ENCODE results near the gene GNG3.
A peak's percentile ranks its signal among the peaks of the same experiment; 100 is the strongest.
"Not testable (repeated sequence)": the region's sequence is repeated elsewhere in the genome, so short reads cannot be mapped to it uniquely, and the experiment has no call there.

Gene GNG3

GRCh38 chr11:62688491-62688890 is 19.0 kb upstream of the GNG3 start:
- no peak for DNase-seq

DNA sequence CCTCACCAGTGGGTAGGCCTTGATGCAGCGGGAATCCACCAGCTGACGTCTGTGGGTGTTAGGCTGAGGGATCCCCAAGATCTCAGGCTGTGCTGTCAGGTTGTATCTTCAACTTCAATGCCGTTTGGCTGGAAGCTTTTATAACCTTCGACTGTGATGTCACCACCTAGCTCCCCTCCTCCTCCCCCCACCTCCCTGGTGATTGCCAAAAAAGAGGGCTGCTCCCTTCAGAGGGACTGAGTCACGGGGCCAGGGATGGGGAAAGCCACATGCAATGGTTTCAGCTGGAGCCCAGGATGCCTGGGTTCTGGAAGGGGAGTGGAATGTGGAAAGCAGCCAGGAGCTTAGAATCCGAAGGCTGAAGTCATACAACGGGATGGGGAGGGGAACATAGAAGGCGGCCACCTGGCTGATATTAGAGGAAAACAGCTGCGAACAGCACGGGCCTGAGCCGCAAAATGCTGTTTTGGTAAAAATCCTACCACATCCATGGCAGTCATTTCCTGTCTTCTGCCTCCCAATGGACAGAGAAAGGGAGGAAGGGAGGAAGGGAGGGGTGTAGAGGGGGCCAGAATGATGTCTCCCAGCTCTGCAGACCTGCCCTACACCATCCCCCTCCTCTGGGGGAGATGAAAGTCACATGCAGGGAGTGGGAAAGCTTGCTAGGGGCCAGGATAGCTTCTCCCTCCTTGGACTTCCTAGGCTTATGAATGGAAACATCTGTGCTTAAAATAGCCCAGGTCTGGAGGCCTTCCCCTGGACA is 17.9 kb upstream of the GNG3 start, which contains the start of gene LRRN4CL:
Gene LRRN4CL, minus strand, starts transcription at position 110 of the 763 bp plus-strand sequence. CDS start 1,022 bp downstream, outside the sequence.
- no peak for DNase-seq

DNA sequence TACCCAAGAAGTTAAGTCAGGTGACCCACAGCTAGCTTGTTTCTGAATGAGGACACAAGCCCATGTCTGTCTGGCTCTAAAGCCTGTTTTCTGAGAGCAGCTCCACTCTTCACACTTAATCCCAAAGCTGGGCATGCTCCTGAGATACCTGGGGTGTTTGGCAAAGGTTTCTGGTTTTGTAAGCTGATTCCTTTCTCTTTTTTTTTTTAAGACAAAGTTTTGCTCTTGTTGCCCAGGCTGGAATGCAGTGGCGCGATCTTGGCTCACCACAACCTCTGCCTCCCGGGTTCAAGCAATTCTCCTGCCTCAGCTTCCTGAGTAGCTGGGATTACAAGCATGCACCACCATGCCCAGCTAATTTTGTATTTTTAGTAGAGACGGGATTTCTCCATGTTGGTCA is 13.9 kb upstream of the GNG3 start:
- not testable (repeated sequence) for DNase-seq

- peak; percentile 67 for DNase-seq
These were observed 12.9 kb upstream of the GNG3 start for GRCh38 chr11:62694455-62695167.

GRCh38 chr11:62702246-62702645 is 5.2 kb upstream of the GNG3 start:
- no peak for DNase-seq

- not testable (repeated sequence) for DNase-seq
These were observed 3.6 kb upstream of the GNG3 start for GRCh38 chr11:62703921-62704320.

DNA sequence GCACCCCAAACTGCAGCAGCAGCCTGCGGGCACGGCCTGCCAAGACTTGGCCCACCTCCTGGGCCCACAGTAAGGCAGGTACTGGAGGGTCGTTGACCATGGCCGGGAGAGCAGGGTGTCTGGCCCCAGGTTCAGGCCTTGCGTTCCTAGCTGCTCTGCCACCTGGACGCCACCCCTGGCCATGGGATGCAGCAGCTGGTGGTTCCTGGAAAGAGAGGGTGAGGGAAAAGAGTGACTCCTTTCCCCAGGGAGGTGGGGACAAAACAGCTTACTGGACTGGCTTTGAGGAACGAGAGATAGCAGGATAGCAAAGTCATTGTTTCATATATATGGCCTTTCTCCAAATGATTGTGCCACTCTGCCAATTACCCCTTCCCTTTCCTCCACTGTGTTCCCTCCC is 2.1 kb upstream of the GNG3 start:
- no peak for DNase-seq

- peak; percentile 96 for DNase-seq
These were observed 1.3 kb upstream of the GNG3 start for GRCh38 chr11:62705880-62706849.

DNA sequence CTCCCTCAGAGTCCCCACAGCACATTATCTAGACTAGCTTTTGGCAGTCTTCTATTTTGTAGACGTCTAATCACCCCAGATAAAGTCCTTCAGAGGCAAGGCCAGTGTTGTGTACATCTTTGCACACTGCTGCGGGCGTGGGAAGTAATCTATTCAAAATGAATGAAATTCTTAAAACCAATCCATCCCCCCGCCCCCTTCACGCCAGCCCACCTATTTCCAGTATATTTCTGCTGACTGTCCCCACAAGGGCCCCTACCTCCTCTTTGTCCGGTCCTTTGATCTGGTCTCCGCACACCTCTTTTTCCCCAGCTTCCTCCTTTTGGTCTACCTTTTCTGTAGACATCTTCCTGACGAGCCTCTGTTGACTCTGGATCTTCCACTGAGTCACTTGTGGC is 627 bp upstream of the GNG3 start:
- DNase-seq = no peak

- DNase-seq = no peak
These were observed 916 bp downstream of the GNG3 start for GRCh38 chr11:62708392-62708791.

- DNase-seq = peak; percentile 43
These were observed 1.3 kb downstream of the GNG3 start for GRCh38 chr11:62708793-62709192.

DNA sequence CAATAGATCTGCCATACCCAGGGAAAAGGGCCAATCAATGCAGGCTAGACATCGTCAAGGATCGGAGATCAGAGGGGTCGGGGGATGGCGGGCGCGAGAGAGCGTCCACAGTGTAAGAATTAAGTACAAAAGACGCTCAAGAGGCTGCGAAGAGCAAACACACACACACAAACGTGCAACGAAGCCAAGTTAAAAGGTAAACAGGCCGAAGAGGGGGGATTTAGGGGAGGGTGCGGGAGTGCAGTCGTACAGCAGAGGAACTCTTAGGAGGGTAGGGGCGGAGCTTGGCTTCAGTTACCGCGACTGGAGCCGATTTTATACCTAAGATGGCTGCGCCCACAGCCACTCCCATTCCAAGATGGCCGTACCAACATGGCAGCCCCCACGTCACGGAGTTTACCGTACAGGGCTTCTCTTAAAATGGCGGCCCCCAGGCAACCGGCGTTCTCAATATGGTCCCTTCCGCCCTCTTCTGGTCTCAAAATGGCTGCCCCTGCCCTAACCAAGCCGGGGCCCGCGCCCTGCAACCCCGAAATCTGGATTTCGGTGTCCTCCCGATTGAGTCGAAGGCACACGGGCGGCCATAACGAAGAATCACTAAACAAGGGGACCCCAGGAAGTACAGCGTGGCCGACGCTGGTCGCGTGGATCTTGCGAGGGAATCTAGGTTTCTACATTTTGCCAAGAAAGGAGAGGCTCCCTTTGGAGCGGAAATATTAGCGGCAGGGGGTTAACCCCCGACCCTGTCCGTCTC is 1.9 kb downstream of the GNG3 start:
- peak; percentile 90 for DNase-seq

GRCh38 chr11:62710001-62710345 is 2.5 kb downstream of the GNG3 start:
- no peak for DNase-seq

GRCh38 chr11:62712276-62712812 is 4.9 kb downstream of the GNG3 start:
- DNase-seq = no peak

DNA sequence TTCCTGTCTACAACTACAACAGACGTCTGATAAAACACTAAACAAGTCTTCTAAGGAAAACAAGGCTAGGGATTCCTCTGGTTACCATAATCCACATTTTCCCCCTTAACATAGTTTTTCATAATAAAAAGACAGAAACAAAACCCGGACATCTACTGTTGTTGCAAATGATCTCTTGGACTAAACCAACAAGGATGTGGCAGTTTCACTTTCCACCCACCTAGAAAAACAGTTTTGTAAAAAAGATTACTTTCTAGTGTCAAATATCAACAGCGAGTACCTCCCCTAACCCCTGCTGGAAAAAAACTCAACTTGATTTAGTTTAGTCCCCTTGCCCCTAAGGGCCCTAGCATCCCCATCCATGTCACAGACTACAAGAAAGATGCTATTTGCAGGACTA is 5.4 kb downstream of the GNG3 start:
- DNase-seq = no peak

GRCh38 chr11:62713343-62713742 is 5.9 kb downstream of the GNG3 start:
- no peak for DNase-seq

- no peak for DNase-seq
These were observed 8.0 kb downstream of the GNG3 start for GRCh38 chr11:62715150-62716130.

DNA sequence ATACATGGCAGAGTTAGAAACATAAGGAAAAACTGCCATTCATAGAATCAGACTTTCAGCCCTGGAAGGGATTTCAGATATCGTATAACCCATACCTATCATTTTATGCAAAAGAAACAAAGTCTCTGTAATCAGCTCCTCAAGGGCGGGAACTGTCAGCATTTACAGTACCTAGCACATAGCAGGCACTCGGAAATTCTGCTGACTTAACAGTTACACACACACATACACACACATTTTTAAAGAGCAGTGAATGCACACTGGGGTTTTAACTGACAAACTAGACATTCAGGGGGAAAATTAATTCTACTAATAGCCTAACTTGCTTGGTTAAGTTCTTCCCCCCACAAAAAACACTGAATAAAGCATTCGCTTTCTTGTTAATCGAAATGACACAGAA is 8.7 kb downstream of the GNG3 start:
- no peak for DNase-seq

GRCh38 chr11:62716816-62717215 is 9.3 kb downstream of the GNG3 start:
- no peak for DNase-seq

GRCh38 chr11:62719302-62719978 is 12.0 kb downstream of the GNG3 start:
- no peak for DNase-seq
